PC-3 (cell line): ENCODE results near the gene PTMS.

Source experiments
- CTCF ChIP-seq: fragments of 300-600 bp; sonication (generic); conservative IDR thresholded peaks from 2 replicates; pipeline ENCODE4 v1.5.1; 2017; ENCODE audit warnings: antibody characterized with exemption, low read depth, mild to moderate bottlenecking, low read length
- EZH2 ChIP-seq: fragments of 300-600 bp; sonication (generic); IDR thresholded peaks from one replicate; pipeline ENCODE4 v1.6.1; 2017; ENCODE audit warnings: antibody characterized with exemption, mild to moderate bottlenecking, low read length; ENCODE audit not compliant: unreplicated experiment
- EZH2phosphoT487 ChIP-seq: fragments of 300-600 bp; sonication (generic); IDR thresholded peaks from 2 replicates; pipeline ENCODE4 v1.6.1; 2018; ENCODE audit warnings: mild to moderate bottlenecking, antibody characterized with exemption, low read length, borderline replicate concordance

DNA sequence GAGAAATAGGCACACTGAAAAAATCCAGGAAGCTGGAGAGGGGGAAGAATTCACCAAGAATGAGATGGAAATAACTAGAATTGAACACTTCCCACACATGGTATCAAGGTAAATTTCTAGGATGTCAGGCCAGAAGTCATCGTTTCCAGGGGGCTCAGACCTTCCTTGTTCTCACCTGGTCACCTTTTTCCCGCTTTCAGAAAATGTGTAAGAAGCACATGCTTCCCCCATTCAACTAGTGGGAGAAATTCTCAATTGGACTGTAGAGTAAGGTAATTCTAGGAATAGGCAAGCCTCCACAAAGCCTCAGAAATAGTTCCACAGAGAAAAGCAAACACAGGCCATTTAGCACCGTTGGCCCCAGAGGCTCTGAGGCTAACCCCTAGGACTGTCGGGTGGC, 2.8 kb upstream of the PTMS start:
- TF ChIP-seq EZH2phosphoT487 (no peak), CTCF (no peak), EZH2 (no peak)
